Esophagus muscularis mucosa (tissue), 3 donors: ENCODE data around the gene DNM3.

Experiments
- CTCF ChIP-seq, 3 experiments: fragments of 200-600 bp in 2 of 3; fragments of 450-650 bp in 1 of 3; sonication (generic) in 2 of 3; IDR thresholded peaks; one replicate each; pipeline ENCODE4 v1.5.1; 2017 to 2019; ENCODE audit warnings: antibody characterized with exemption in 3 of 3, mild to moderate bottlenecking in 2 of 3, moderate library complexity in 1 of 3
- POLR2A ChIP-seq: fragments of 450-650 bp; IDR thresholded peaks from one replicate; pipeline ENCODE4 v1.6.1; 2017; ENCODE audit warnings: antibody characterized with exemption, moderate library complexity, mild to moderate bottlenecking, low read depth

- TF ChIP-seq POLR2A (no peak), CTCF (IDR thresholded peaks at IDR 0.05) (no peak)
These were observed 487.0 kb downstream of the DNM3 start for GRCh38 chr1:172328266-172328665.
